Left ventricle myocardium superior (tissue), 1 donor: ENCODE measurements around the gene WDR1. TPM values are rescaled to one million over a fixed set of nuclear protein-coding genes. Genes with fewer than 3 reads are reported as not detected.

Experiments used
- ATAC-seq: fragments of 200-7000 bp; cut with Tn5 transposase; one replicate; pipeline ENCODE4 v1.9.1; 2020; ENCODE audit warnings: mild to moderate bottlenecking, moderate library complexity
- DNase-seq: peaks from one replicate; pipeline ENCODE4 v3.0.0-alpha.2; 2020
- intact Hi-C: fragments of 100-400 bp; cut with micrococcal nuclease; formaldehyde crosslinking; loops from one replicate; pipeline ENCODE4 v1.11.0; 2022
- total RNA-seq: library from RNA; stranded (reverse); fragmentation: NEBNext Ultra II Directional; extraction: Animal tissue kit (Norgen Biotek cat#: 25700); gene quantifications from one replicate; pipeline ENCODE4 v1.2.1, GENCODE V29; 2021
- donor health status: DM: no; HTN: yes; CAD: no; lungs with severe emphysema.

Gene WDR1
- total RNA-seq, 1 donor from 2014 or later, result 182 TPM

GRCh38 chr4:10090467-10091250 is 25.9 kb downstream of the WDR1 start:
- peak; percentile 21 for DNase-seq
- intact Hi-C loops, result no loop called here
- no peak for ATAC-seq

DNA sequence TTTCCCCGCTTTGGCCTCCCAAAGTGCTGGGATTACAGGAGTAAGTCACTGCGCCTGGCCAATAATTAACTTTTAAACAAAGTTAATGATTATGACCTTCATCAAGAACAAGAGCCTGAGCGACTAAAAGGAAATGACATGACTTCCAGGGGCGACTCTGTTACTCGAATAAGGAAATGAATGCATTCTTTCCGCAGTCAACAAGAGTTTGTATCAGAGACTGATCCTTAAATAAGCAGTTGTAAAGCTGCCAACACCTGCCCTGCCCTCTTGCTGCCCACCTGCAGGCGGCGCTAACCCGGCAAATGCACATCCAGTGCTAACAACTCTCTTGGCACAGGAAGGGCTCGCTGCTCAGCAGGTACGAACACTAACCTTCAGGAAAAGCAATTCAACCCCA is 27.3 kb downstream of the WDR1 start:
- DNase-seq (peak; percentile 29), ATAC-seq (no peak)
- intact Hi-C loops, result no loop called here

DNA sequence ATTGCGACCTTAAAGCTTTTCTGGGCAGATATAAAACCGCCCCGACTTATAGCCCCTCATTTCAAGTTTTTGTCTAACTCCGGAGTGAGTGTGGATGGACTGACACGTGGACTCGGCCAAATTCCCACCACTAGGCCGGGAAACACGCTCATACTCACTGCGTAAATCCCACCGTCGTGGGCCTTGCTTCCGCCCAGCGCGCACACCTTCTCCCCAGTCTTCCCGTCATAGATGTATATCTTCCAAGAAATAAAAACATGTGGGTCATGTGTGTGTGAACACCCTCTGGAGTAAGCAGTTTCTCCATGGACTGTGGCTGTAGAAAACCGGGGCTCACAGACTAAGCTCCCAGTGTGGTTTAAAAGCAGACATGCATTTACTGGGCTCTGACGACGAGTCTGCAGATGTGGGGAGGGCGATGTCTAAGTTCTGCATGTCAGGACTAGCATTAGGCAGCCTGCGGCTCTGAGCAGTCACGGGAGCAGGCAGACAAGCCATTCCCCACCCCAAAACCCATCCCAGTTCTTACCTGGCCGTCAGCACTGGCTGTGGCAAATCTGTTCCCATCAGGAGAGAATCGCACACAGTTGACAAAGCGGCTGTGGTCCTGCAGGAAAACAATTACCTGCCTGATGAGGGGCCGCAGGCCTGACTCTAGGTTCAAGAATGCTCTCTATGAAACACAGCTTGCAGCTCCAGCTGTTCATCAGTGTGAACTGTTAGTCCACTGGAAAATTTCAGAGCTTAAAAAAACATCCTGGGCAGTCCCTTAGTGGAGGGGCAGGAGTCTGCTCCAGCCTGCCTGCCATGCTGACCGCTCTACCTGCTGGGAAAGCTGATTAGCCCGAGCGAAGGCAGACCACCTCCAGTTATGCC is 28.2 kb downstream of the WDR1 start:
- intact Hi-C loops, result no loop called here
- DNase-seq (peak; percentile 19), ATAC-seq (no peak)

DNA sequence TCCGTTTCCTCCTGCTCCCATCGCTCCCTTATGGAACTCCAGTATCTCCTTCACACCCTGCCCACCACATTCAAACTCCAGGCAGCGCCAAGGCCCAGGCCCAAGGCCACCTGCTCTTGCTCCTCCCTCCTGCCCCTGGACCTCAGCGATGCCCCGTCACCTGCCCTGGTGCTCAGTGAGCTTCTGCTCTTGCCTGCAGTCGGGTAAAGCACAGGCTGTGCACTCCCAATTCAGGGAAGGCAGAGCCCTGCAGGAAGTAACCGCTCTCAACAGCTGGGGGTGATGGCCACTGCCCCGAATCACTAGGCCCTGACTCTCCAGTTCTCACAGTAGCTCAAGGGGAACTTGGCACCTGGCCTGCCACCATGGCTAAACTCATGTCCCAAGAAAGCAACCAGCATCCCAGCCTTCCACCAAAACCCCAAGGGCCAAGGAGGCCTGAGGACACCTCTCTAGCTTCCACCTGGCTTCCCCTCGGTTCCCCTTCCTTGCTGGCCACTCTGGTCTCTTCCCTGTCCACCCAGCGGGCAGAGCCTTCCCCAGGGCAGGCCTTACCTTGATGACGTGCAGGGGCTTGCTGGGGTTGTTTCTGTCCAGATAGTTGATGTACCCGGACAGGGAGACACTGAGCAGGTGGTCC is 29.3 kb downstream of the WDR1 start:
- ATAC-seq (no peak), DNase-seq (peak; percentile 25)
- intact Hi-C loops, result no loop called here

GRCh38 chr4:10086506-10087120 is 30.0 kb downstream of the WDR1 start:
- peak; percentile 24 for DNase-seq
- no peak for ATAC-seq
- intact Hi-C loops, result no loop called here

GRCh38 chr4:10085828-10086505 is 30.6 kb downstream of the WDR1 start:
- ATAC-seq, result no peak
- intact Hi-C loops, result no loop called here
- peak; percentile 8 for DNase-seq

DNA sequence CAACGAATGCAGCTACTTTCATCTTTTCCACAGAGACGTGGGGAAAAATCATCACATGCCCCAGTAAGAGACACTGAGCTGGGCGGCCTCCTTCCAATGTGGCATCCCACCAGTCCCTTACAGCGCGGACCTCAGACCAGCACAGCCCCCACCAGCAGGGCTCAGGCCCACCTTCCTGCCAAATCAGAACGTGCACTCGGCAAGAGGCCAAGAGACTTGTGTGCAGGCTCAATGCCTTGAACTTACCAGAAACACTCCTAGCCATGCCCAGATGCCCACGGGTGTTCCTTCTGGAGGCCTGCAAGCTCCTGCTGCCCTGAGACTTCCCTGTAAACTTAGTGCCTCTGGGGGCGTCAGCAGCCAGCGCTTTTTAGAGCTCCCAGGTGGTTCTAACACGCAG is 31.2 kb downstream of the WDR1 start:
- DNase-seq, result peak; percentile 47
- ATAC-seq, result peak; percentile 22
- intact Hi-C loops, result no loop called here

DNA sequence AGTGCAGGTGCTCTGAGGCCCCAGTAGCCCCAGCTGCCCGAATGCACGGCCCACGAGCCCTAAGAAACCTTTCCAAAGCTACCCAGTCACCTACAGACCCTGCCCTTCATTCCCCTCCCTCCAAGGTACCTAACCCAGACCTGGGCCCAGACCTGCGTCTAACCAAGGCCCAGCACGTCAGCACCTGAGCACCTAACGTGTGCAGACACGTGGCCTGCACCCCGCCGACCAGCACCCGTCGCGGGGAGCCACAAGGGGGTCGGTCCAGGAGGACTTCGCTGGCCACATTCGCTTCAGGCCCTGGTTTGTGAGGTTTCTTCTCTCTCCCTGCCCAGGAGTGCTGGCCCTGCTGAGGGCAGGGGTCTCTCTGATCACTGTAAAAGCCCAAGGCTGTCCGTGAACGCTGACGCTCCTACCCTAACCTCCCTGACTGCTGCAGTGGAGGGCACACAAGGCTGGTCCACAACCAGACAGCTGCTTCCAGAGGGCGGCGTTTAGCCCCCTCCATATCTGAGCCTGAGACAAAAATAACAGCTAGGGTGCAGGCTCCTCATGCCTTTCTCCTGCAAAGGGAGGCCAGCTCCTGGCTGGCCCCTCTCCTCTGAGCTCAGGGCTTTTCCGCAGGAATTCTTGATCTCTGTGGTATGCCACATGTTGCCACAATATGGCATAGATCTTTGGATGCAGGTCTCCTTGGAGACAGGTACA is 31.8 kb downstream of the WDR1 start:
- intact Hi-C loops, result no loop called here
- peak; percentile 75 for ATAC-seq
- DNase-seq, result peak; percentile 41

- peak; percentile 42 for ATAC-seq
- DNase-seq, result peak; percentile 67
- intact Hi-C loops, result no loop called here
Observed at GRCh38 chr4:10083861-10084641, 32.5 kb downstream of the WDR1 start.

DNA sequence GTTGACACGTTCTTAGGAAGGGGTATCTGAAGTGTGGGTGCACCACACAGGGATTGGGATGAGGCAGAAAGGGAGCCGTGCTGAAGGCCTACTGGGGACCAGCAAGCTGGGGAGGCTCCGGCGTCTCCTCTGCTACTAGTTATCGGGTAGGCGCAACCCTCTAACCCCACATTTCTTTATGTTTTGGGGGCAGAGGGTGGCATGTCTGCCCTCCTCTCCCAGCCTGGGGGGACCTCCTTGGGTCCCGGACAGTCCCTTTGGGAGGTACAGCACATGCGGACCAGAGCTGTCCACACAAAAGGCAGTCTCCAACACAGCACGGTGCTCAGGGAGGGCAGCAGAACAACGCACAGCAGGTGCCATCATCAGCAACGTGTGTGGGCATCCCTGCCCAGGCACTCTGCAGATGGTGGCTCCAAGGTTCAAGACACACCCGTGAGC is 33.2 kb downstream of the WDR1 start:
- intact Hi-C loops, result no loop called here
- DNase-seq, result peak; percentile 22
- ATAC-seq, result no peak

GRCh38 chr4:10082459-10083272 is 33.9 kb downstream of the WDR1 start:
- DNase-seq (peak; percentile 25), ATAC-seq (no peak)
- intact Hi-C loops, result no loop called here

DNA sequence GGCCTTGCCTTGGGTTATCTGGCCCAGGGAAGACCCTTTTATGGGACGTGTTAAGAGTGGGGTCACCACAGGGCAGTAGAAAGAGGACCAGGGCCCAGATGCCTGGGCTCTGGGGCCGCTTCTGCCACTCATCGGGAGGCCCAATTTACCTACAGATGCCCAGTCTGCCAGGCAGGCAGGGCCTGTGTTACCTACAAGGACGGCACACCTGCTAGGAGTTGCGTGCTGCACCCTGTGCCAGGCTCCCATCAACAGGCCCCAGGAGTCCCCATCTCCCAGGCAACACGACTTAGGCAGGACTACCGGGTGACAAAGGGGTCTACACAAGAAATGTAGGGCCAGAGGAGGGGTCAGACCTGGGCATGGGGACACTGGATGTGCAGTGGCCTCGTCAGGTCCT is 34.6 kb downstream of the WDR1 start:
- intact Hi-C loops, result no loop called here
- ATAC-seq (no peak), DNase-seq (peak; percentile 21)

GRCh38 chr4:10081218-10081606 is 35.4 kb downstream of the WDR1 start:
- no peak for ATAC-seq
- no peak for DNase-seq
- intact Hi-C loops, result no loop called here

DNA sequence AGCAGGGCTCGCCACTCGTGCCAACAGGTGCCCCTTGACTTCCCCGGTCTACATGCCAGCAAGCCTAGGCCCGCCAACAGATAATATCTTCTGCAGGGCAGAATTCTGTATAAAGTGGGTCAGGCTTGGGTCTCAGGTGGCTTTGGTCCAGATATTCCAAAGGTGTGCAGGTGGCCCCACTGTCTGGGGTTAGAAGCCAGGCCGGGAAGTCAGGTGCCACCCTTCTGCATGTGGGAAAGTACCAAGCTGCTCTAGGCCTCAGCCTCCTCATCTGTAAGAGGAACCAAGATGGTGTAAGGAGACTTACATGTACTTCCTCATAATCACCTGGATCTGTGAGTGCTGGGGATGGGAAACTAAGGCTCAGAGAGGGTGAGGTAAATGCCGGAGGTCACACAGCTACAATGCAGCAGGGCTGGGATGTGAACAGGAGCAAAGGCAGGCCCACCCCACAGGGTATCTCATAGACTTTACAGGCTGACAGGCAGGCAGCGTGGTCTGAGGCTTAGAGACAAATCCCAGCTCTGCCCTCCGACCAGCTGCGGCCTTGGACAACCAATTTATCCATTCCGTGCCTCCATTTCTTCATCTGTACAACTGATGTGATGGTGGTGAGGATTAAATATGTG is 35.9 kb downstream of the WDR1 start:
- DNase-seq (no peak), ATAC-seq (no peak)
- intact Hi-C loops, result no loop called here

- ATAC-seq (peak; percentile 38), DNase-seq (peak; percentile 60)
- intact Hi-C loops, result no loop called here
Observed at GRCh38 chr4:10079912-10080588, 36.5 kb downstream of the WDR1 start.

- ATAC-seq, result no peak
- intact Hi-C loops, result no loop called here
- peak; percentile 32 for DNase-seq
Observed at GRCh38 chr4:10079256-10079655, 37.3 kb downstream of the WDR1 start.
